GM18870 (cell line): ENCODE data around the gene AGPAT3.

Source experiments
- ATAC-seq: cut with Tn5 transposase; IDR thresholded peaks from one replicate; pipeline ENCODE4 v1.9.1; 2021; ENCODE audit warnings: moderate library complexity; ENCODE audit not compliant: unreplicated experiment

The AGPAT3 gene

DNA sequence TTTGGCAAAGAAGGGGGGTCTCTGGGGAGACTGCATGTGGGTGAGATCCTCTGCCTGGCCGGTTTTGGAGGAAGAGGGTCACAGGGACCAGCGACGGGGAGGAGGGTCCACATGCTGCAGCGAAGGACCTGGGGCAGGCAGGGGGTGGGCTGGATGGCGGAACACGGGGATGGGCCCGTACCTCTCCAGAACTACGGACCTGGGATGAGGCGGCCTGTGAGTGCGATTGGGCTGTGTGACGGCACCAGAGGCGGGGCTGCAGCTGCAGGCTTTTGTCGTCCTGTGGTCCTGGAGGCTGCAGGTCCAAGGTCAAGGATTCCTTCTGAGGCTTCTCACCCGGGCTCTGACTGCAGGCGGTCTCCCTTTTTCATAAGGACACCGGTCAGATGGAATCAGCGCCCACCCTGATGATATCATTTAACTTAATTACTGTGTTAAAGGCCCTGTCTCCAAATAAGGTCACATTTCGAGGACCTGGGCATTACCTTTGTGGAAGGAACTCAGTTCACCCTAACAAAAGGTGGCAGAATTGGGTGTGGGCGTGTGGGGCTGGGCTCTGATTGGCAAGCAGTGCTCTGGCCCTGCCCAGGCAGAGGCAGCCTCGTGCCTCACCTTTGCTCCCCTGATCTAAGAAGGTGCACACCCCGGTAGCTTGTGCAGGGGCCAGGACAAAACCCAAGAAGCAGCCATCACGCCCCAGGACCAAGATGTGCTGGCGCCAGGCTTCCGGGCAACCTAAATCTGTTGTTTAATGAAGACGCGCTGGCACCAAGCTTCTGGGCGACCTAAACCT is 87.1 kb downstream of the AGPAT3 start:
- ATAC-seq: no peak

GRCh38 chr21:43953021-43953420 is 88.0 kb downstream of the AGPAT3 start:
- no peak for ATAC-seq

DNA sequence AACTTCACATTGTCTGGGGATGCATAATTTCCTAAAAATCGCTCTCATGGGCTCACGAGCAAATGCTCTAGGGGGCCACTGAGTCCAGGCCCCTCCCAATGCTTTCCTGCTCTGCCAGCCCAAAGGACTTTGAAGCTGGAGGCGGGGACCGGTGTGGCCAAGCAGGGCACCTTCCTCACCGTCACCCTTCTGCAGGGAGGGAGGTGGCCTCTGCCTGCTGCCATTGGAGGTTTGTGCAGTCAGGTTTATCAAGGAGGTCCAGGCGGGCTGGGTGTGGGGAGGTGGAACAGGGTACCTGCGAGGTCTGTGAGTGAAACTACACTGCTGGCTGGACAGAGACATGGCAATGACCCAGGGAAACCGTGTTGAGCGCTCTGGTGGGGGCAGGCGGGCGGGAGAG is 89.0 kb downstream of the AGPAT3 start:
- ATAC-seq: no peak

DNA sequence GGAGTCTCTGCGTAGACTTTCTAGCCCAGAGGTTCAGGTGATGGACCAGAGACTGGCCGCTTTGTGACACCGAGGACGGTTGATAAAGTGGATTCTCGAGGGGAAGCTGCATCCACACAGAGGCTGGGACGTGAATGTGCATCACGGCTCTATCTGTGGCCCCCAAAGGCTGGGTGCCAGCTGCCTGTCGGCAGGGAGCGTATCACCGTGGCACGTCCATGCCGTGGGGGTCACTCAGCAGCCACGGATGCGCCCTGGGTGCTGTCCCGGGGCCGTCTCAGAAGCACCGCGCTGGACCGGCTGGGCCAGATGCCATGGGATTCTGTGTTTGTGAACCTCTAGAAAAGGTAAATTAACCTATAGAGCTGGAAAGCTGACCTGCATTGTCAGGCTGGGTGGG is 89.9 kb downstream of the AGPAT3 start:
- no peak for ATAC-seq

- no peak for ATAC-seq
Measured at GRCh38 chr21:43956019-43956669, 91.1 kb downstream of the AGPAT3 start.

DNA sequence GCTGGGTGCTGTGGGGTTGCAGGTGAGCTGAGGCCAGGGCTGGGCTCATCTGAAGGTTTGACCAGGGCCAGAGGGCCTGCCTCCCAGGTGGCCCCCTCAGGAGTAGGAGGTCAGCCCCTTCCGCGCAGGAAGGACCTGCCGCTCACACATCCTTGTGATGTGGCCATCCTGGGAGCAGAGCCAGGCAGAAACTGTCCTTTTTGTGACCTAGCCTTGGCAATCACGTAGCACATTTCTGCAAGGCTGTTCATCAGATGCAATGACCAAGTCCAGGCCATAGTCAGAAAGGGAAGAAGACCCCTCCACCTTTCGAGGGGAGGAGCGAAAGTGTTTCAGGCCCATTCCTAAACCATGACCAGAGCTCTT is 91.6 kb downstream of the AGPAT3 start:
- no peak for ATAC-seq

GRCh38 chr21:43957128-43957571 is 92.1 kb downstream of the AGPAT3 start:
- no peak for ATAC-seq

- ATAC-seq: no peak
Measured at GRCh38 chr21:43957611-43958362, 92.8 kb downstream of the AGPAT3 start.

GRCh38 chr21:43958364-43959158 is 93.5 kb downstream of the AGPAT3 start:
- no peak for ATAC-seq

DNA sequence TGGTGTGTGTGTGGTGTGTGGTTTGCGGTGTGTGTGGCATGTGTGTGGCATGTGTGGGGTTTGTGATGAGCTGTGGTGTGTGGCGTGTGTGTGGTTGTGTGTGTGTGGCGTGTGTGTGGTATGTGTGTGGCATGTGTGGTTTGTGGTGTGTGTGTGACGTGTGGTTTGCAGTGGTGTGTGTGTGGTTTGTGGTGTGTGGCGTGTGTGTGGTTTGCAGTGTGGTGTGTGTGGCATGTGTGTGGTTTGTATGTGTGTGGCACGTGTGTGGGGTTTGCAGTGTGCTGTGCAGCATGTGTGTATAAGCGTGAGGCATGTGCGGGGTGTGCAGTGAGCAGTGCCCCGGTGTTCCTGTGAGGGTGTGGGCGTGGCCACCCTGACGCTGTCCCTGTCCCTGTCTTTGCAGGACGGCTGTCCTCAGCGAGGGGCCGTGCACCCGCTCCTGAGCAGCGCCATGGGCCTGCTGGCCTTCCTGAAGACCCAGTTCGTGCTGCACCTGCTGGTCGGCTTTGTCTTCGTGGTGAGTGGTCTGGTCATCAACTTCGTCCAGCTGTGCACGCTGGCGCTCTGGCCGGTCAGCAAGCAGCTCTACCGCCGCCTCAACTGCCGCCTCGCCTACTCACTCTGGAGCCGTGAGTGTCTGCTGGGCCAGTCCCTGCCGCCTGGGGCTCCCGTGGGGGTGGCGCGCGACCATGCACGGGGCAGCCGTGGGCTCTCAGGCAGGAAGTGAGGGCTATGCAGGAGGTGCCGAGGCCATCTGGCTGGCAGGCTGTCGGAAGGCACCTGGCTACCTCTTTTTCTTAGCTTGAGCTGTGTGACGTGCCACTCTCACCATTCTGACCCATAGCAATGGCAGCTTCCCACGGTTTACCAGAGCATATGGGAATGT is 94.5 kb downstream of the AGPAT3 start:
- no peak for ATAC-seq

DNA sequence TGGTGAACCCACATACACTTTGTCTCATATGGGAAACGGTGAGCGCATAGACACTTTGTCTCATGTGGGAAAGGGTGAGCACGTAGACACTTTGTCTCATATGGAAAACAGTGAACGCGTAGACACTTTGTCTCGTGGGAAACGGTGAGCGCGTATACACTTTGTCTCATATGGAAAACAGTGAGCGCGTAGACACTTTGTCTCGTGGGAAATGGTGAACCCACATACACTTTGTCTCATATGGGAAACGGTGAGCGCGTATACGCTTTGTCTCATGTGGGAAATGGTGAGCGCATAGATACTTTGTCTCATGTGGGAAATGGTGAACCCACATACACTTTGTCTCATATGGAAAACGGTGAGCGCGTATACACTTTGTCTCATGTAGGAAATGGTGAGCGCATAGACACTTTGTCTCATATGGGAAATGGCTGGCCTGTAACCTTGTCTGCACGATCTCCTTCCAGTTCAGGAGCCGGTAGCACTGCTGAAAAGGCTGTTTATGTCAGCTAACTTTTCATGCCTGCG is 96.4 kb downstream of the AGPAT3 start:
- no peak for ATAC-seq

DNA sequence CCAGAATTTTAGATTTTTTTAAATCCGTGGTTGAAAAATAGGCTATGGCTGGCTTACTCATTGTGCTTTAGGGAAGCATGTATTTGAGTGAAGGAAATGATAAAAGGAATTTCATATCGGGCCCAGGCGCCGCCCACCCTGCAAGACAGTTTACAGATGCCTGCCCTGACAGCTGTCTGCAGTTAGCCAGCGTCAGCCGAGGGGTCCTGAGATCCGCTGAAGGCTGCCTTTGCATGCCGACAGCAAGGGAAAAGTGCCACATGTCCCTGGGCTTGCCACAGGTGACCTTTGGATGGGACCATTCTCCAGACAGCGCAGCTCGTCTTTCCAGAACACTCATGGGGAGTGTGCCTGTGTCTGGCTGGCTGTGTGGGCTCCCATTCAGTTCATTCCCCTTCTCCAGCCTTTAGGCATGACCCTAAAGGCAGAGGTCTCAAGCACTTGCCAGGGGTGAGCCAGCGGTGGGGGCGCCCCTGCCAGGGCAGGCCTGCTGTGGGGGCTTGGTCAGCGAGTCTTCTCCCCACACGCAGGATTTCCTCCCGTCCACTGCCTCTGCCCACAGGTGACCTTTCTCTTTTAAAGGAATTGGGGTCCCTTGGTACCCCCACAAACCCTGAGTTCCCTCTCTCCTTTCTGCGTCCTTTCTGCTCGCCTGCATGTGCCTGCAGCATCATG is 101.0 kb downstream of the AGPAT3 start:
- no peak for ATAC-seq

DNA sequence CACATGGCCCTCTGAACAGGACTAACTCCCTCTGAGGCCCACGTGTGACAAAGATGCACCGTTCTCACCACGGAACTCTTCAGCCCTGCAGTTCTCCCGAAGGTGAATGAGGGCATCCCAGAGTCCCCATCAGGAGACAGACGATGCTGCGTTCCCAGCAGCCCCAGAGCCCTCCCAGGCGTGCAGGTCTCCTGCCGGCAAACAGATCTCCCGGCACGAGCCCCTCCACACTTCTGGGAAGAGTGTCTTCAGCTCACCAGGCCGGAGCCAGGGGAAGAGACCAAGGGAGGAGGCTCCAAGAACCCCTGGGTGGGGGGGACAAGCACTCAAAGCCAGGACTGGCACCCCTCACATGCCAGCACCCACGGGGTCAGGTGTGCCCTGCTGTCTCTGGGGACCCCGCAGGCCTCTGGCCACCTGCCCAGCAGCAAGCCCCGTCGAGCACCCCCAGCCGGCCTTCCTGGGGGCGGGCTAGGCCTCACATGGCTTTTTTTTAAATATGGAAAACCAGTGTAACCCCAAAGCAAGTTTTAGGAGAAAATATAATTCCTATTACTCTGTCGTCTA is 102.0 kb downstream of the AGPAT3 start:
- no peak for ATAC-seq

GRCh38 chr21:43967981-43968380 is 103.0 kb downstream of the AGPAT3 start:
- ATAC-seq: no peak

DNA sequence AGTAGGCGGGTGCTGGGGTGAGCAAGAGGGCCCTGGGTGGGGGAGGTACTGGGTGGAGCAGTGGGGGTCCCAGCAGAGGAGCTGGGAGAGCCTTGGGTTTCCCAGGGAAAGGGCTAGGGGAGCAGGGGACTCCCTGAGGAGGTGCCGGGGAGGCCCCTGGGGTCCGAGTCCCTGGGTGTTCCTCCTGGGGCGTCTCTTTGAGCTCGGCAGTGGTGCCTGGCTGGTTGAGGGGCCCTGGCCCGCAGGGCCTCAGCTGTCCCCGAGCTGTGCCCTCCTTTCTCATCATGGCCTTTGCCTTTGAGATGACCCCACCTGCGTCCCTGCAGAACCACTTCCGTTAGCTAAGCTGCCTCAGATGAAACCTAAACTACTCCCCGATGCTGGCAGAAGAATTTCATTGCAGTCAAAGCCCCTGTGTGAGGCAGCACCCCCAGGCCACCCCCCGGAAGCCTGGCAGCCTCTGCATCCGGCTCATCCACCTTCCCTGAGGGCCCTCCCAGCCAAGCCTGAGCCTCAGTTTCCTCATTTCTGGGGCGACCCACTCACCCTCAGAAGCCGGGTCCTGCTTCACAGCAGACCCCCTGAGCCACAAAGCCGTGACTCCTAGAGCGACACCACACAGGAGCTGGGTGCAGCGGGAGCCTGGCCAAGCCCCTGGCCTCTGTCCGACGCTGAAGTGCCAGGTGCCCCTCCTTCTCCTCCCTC is 103.5 kb downstream of the AGPAT3 start:
- no peak for ATAC-seq

DNA sequence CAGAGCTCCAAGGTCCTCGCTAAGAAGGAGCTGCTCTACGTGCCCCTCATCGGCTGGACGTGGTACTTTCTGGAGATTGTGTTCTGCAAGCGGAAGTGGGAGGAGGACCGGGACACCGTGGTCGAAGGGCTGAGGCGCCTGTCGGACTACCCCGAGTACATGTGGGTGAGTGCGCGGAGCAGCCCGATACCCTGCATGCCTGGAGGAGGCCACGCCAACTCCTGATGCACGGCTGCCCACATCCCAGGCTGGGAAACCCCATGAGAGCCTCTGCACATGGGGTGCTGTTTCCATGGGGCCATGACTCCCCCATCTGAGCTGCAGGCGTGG is 104.1 kb downstream of the AGPAT3 start:
- no peak for ATAC-seq

GRCh38 chr21:43970551-43970950 is 105.5 kb downstream of the AGPAT3 start:
- no peak for ATAC-seq

DNA sequence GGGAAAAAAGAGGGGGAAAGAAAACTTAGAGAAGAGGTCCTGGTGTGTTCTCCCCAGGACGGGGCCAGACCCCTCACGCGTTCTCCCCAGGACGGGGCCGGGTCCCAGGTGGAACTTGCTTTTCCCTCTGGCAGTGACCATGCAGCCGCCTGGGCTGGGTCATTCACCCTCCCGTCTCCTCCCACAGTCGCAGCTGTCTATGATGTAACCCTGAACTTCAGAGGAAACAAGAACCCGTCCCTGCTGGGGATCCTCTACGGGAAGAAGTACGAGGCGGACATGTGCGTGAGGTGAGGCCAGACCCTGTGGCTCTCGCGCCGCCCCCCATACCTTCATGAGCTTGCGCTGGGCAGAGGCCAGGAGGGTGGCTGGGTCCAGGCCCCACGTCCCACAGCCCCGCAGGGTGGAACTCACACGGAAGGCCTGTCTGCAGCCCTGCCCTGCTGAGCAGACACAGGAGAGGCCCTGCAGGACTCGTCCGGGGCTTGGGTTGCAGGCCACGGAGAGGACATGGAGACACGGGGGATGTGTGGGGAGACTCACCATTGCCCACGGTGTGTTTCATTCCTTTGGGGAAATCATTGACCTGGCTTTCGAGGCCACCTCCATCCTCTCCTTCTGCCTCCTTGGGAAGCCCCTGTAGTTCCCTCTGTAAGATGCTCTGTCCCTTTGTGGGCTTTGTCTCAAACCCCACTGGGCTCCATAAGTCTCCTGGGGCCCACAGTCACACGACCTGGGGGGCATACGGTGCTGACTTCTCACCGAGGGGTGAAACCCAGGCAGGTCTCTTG is 106.4 kb downstream of the AGPAT3 start:
- no peak for ATAC-seq
